HCT116 (cell line): Measurements from ENCODE around the gene SORBS1. TPM values are rescaled to one million over a fixed set of nuclear protein-coding genes. Genes with fewer than 3 reads are reported as not detected.

Source experiments
- ATAC-seq: fragments of 200-7000 bp; cut with Tn5 transposase; 2 replicates; pipeline ENCODE4 v1.9.1; 2020; ENCODE audit warnings: mild to moderate bottlenecking, moderate library complexity
- BruUV-seq: library from RNA; stranded (reverse); fragments of 400-500 nt; replicated peaks from 2 replicates; lab custom pipeline; 2021; lab: Mats Ljungman, UMichigan
- CTCF ChIA-PET: fragments of 300-600 bp; sonication (Branson Sonifier 250); formaldehyde crosslinking; loops from one replicate; lab custom pipeline; 2021; ENCODE audit warnings: antibody characterized with exemption; lab: Charles Lee
- POLR2A ChIA-PET: fragments of 300-600, 350-600 bp; sonication (Branson Sonifier 250); formaldehyde crosslinking; loops from one replicate; lab custom pipeline; 2021; ENCODE audit warnings: antibody characterized with exemption; lab: Charles Lee
- RAD21 ChIA-PET, 2 experiments: fragments of 300-600 bp; sonication (Branson Sonifier 250); formaldehyde crosslinking; loops; one replicate each; lab custom pipeline; 2023; ENCODE audit warnings: low total read pairs in 2 of 2; ENCODE audit not compliant: uncharacterized antibody in 2 of 2, unreplicated experiment in 2 of 2, low non-redundant PET in 1 of 2; lab: Charles Lee
- DNase-seq: peaks from one replicate; pipeline ENCODE4 v3.0.0-alpha.2; 2010; ENCODE audit warnings: low read depth, low spot score
- H2AFZ ChIP-seq: fragments of 200-600 bp; shearing (Covaris generic), sonication (generic); 2 replicates; pipeline ENCODE4 v1.6.1; 2017; ENCODE audit warnings: low read depth, mixed run types, mixed read lengths, antibody characterized with exemption, low read length; ENCODE audit not compliant: poor library complexity, severe bottlenecking
- H3K27ac ChIP-seq: 2 replicates; pipeline ENCODE4 v1.5.1; 2012; ENCODE audit warnings: low read depth, low read length
- H3K27me3 ChIP-seq: fragments of 200-600 bp; sonication (generic); 2 replicates; pipeline ENCODE4 v1.6.1; 2016; ENCODE audit warnings: mixed run types, low read length, mixed read lengths; ENCODE audit not compliant: insufficient read depth
- H3K36me3 ChIP-seq, 2 experiments: fragments of 200-500 bp in 1 of 2; fragments of 200-600 bp in 1 of 2; sonication (Bioruptor generic) in 1 of 2; sonication (generic) in 1 of 2; 2 replicates each; pipeline versions ENCODE4 v1.5.1 to v1.6.1; 2014 to 2016; ENCODE audit warnings: low read length in 2 of 2, inconsistent platforms in 1 of 2, mixed read lengths in 1 of 2, mixed run types in 1 of 2; ENCODE audit not compliant: insufficient read depth in 2 of 2, control insufficient read depth in 1 of 2
- H3K4me1 ChIP-seq, 2 experiments: fragments of 200-600 bp in 1 of 2; sonication (generic) in 1 of 2; 2 replicates each; pipeline versions ENCODE4 v1.5.1 to v1.6.1; 2012 to 2017; ENCODE audit warnings: low read length in 2 of 2, inconsistent platforms in 1 of 2, mild to moderate bottlenecking in 1 of 2, mixed read lengths in 1 of 2, mixed run types in 1 of 2, moderate library complexity in 1 of 2; ENCODE audit not compliant: insufficient read depth in 2 of 2, control insufficient read depth in 1 of 2
- H3K4me2 ChIP-seq: fragments of 200-600 bp; sonication (generic); 2 replicates; pipeline ENCODE4 v1.6.1; 2017; ENCODE audit warnings: mixed run types, low read length, mixed read lengths
- H3K4me3 ChIP-seq, 2 experiments: fragments of 200-600 bp in 1 of 2; sonication (generic) in 1 of 2; replicated peaks in 1 of 2; 2 replicates each; pipeline ENCODE4 v1.5.1; 2011 to 2016; ENCODE audit warnings: low read length in 2 of 2, control low read depth in 1 of 2, low read depth in 1 of 2, mild to moderate bottlenecking in 1 of 2, mixed read lengths in 1 of 2, mixed run types in 1 of 2
- H3K79me2 ChIP-seq: fragments of 200-600 bp; sonication (generic); 2 replicates; pipeline ENCODE4 v1.6.1; 2017; ENCODE audit warnings: mild to moderate bottlenecking, mixed run types, low read length, moderate library complexity, mixed read lengths; ENCODE audit not compliant: insufficient read depth
- H3K9ac ChIP-seq: fragments of 200-600 bp; sonication (generic); 2 replicates; pipeline ENCODE4 v1.6.1; 2016; ENCODE audit warnings: low read length, mixed read lengths
- H3K9me2 ChIP-seq: fragments of 200-600 bp; sonication (generic), shearing (Covaris generic); 2 replicates; pipeline ENCODE4 v1.6.1; 2017; ENCODE audit warnings: mixed run types, mild to moderate bottlenecking, moderate library complexity; ENCODE audit not compliant: insufficient read depth
- H3K9me3 ChIP-seq, 2 experiments: fragments of 200-500 bp in 1 of 2; fragments of 200-600 bp in 1 of 2; sonication (Bioruptor generic) in 1 of 2; sonication (generic) in 1 of 2; 2 replicates each; pipeline ENCODE4 v1.6.1; 2014 to 2017; ENCODE audit warnings: low read length in 2 of 2, mixed read lengths in 2 of 2, inconsistent platforms in 1 of 2, low read depth in 1 of 2, mild to moderate bottlenecking in 1 of 2, mixed run types in 1 of 2, moderate library complexity in 1 of 2; ENCODE audit not compliant: control insufficient read depth in 1 of 2, insufficient read depth in 1 of 2
- H4K20me1 ChIP-seq: fragments of 200-600 bp; sonication (generic), shearing (Covaris generic); 2 replicates; pipeline ENCODE4 v1.6.1; 2017; ENCODE audit warnings: mixed run types, mild to moderate bottlenecking, moderate library complexity; ENCODE audit not compliant: insufficient read depth
- EGR1 ChIP-seq: IDR thresholded peaks from 2 replicates; pipeline ENCODE4 v1.6.1; 2012; ENCODE audit warnings: low read depth
- ELF1 ChIP-seq: IDR thresholded peaks from 2 replicates; pipeline ENCODE4 v1.6.1; 2012; ENCODE audit warnings: low read depth, borderline replicate concordance
- EZH2 ChIP-seq: fragments of 200-600 bp; sonication (generic); IDR thresholded peaks from 2 replicates; pipeline ENCODE4 v1.6.1; 2017; ENCODE audit warnings: antibody characterized with exemption, mixed run types
- FOSL1 ChIP-seq: IDR thresholded peaks from 2 replicates; pipeline ENCODE4 v1.6.1; 2012; ENCODE audit warnings: low read depth
- POLR2A ChIP-seq: IDR thresholded peaks from 2 replicates; pipeline ENCODE4 v1.7.0; 2011; ENCODE audit warnings: borderline replicate concordance; ENCODE audit not compliant: insufficient read depth, insufficient read length; ENCODE audit errors: extremely low read depth
- SP1 ChIP-seq: IDR thresholded peaks from 2 replicates; pipeline ENCODE4 v1.6.1; 2012; ENCODE audit warnings: low read depth
- TCF7L2 ChIP-seq: IDR thresholded peaks from 2 replicates; pipeline ENCODE4 v1.7.0; 2011; ENCODE audit warnings: borderline replicate concordance, inconsistent platforms; ENCODE audit not compliant: insufficient read depth, insufficient read length; ENCODE audit errors: extremely low read depth
- YY1 ChIP-seq: IDR thresholded peaks from 2 replicates; pipeline ENCODE4 v1.6.1; 2011; ENCODE audit warnings: low read length, low read depth, moderate library complexity, mild to moderate bottlenecking; ENCODE audit not compliant: insufficient replicate concordance; ENCODE audit errors: extremely low read depth
- intact Hi-C: fragments of 100-400 bp; cut with micrococcal nuclease; formaldehyde crosslinking; loops from 2 replicates; pipeline ENCODE4 v1.10.0; 2022
- total RNA-seq: library from RNA; stranded (reverse); gene quantifications from one replicate; pipeline ENCODE4 v1.2.1, GENCODE V29; 2021; ENCODE audit not compliant: unreplicated experiment

The SORBS1 gene
- total RNA-seq, 1 experiment from 2014 or later: 3.4 TPM

DNA sequence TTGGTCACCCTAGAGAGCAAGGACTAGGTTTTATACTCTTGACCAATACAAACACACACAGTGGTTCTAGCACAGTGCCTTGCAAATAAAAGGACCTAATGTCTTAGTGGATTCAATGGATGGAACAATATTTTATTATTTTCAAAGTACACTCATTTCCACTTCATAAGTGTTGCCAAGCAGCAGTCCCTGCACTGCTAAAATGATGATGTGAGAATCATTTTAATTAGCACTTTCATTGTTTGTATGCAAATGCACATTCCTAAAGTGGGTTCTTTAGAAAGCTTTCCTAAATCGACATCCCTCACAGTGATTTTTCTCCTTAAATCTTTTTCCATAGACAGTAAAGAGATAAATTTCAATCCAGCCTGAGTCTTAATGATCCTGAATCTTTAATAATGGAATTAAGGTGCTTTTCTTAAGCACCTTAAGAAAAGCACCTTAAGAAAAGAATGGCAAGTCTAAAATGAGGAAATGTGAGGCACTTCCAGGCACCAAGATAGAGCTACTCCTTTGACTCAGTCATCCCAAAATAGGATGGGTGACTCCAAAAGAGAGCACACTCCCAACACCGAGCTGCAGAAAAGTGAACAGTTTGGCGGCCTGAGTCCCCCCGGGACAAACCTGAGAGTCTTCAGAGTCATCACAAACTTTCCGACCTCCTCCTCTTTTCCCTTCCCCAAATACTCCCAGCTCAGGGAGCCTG lies 84.5 kb downstream of the SORBS1 start:
- BruUV-seq: no TSS peak
- CTCF ChIA-PET: interaction anchor here (1.5 kb wide), 1 partner anchor 31 kb away, joined by 5 read pairs; no protein-coding TSS in a partner anchor
- no peak overlapping the region for H3K9ac ChIP-seq
- intact Hi-C loops: no loop called here
- H3K27me3 ChIP-seq: no peaks in the 10 kb centered on the region
- H4K20me1 ChIP-seq: no peaks in the 10 kb centered on the region
- H3K27ac ChIP-seq: no peak overlapping the region
- H3K79me2 ChIP-seq: no peaks in the 10 kb centered on the region
- H3K4me3 ChIP-seq: no peak overlapping the region
- no peak for DNase-seq
- TF ChIP-seq SP1 (no peak), EGR1 (no peak), TCF7L2 (no peak), ELF1 (no peak), POLR2A (no peak), YY1 (no peak), FOSL1 (no peak)
- TF ChIP-seq, all 23 proteins: peak for 0
- no peak overlapping the region for H2AFZ ChIP-seq
- ChIA-PET POLR2A (no interaction called here), RAD21 (no interaction called here)
- H3K9me3 ChIP-seq: no peaks in the 10 kb centered on the region
- H3K9me2 ChIP-seq: no peaks in the 10 kb centered on the region
- no peak for ATAC-seq
- H3K36me3 ChIP-seq: no peaks in the 10 kb centered on the region
- no peak overlapping the region for H3K4me2 ChIP-seq
- H3K4me1 ChIP-seq: 0 out of 4 replicates have a peak, but pooled peaks cover 0 to 2% of the 10 kb centered on the region in 2 experiments

DNA sequence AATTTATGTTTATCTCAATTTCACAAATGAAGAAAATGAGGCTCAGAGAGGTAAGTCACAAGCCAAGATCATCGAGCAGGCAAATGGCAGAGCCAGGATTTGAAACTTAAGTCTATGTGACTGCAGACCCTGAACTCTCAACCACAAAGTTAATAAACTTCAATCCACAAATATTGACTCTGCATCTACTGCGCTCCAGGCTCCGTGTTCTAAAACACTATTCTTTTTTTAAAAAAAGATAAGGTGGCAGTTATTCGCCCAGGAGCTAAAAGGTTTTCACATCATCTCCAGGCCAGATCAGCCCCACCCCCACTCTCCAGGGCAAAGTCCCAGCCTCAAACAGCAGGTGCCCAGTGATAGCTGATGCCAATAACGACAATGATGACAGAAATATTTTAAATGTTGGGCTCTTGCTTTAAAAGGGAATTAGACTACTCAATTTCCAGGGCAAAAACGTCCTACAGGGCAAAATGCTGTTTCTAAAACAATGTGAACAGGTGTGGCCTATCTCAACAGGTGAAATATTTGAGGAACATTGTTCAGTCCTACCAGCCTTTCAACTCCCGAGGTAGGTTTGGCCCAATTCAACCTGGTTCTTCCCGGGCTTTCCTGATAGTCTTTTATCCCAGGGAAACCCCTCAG lies 85.2 kb downstream of the SORBS1 start:
- TF ChIP-seq EZH2: no peak
- no peak for TF ChIP-seq SP1
- Histone ChIP-seq H3K36me3 (no peaks in the 10 kb centered on the region), H2AFZ (no peak overlapping the region), H3K27ac (no peak overlapping the region), H3K79me2 (no peaks in the 10 kb centered on the region), H4K20me1 (no peaks in the 10 kb centered on the region), H3K27me3 (no peaks in the 10 kb centered on the region), H3K4me2 (no peak overlapping the region), H3K4me1 (peaks cover 2 to 4% of the 10 kb centered on the region in 2 experiments; a peak in 1 of 4 replicates), H3K4me3 (no peak overlapping the region), H3K9me2 (no peaks in the 10 kb centered on the region), H3K9me3 (no peaks in the 10 kb centered on the region), H3K9ac (no peak overlapping the region)
- intact Hi-C loops: no loop called here
- RAD21 ChIA-PET: no interaction called here
- ATAC-seq: no peak
- POLR2A ChIA-PET: no interaction called here
- BruUV-seq: no TSS peak
- DNase-seq: no peak
- CTCF ChIA-PET: no interaction called here
